ENCODE measurements around the gene HERC5. TPM values are rescaled to one million over a fixed set of nuclear protein-coding genes. Genes with fewer than 3 reads are reported as not detected.
"Not testable (repeated sequence)": the region's sequence is repeated elsewhere in the genome, so short reads cannot be mapped to it uniquely, and the experiment has no call there.

HERC5 gene
- total RNA-seq, 1 donor from 2014 or later, result under 0.01 TPM

GRCh38 chr4:88442689-88443191 lies 14.2 kb upstream of the HERC5 start:
- TF ChIP-seq CTCF (IDR thresholded peaks at IDR 0.05; ENCODE audit: insufficient read depth, low read length, severe bottlenecking), result no peak
- DNase-seq (ENCODE audit: low read depth), result no peak
- FAIRE-seq, result no peak

GRCh38 chr4:88443486-88443885 lies 13.4 kb upstream of the HERC5 start:
- DNase-seq (ENCODE audit: low read depth) (no peak), FAIRE-seq (no peak)
- TF ChIP-seq CTCF (IDR thresholded peaks at IDR 0.05; ENCODE audit: insufficient read depth, low read length, severe bottlenecking), result no peak
- Histone ChIP-seq H3K27me3 (ENCODE audit: control insufficient read depth, insufficient read depth, low read length) (no peaks in the 10 kb centered on the region), H3K4me3 (ENCODE audit: low read depth, low read length) (no peak overlapping the region), H3K36me3 (ENCODE audit: control insufficient read depth, insufficient read depth, low read length) (no peaks in the 10 kb centered on the region)

More at GRCh38 chr4:88442689-88443191, 14.2 kb upstream of the HERC5 start:
- no peak overlapping the region for H3K4me3 ChIP-seq (ENCODE audit: low read depth, low read length)
- H3K27me3 ChIP-seq (ENCODE audit: control insufficient read depth, insufficient read depth, low read length), result no peaks in the 10 kb centered on the region
- H3K36me3 ChIP-seq (ENCODE audit: control insufficient read depth, insufficient read depth, low read length), result no peaks in the 10 kb centered on the region

- DNase-seq (ENCODE audit: low read depth) (peak; percentile 34), FAIRE-seq (no peak)
- Histone ChIP-seq H3K27me3 (ENCODE audit: control insufficient read depth, insufficient read depth, low read length) (no peaks in the 10 kb centered on the region), H3K36me3 (ENCODE audit: control insufficient read depth, insufficient read depth, low read length) (no peaks in the 10 kb centered on the region), H3K4me3 (ENCODE audit: low read depth, low read length) (no peak overlapping the region)
- TF ChIP-seq CTCF (IDR thresholded peaks at IDR 0.05; ENCODE audit: insufficient read depth, low read length, severe bottlenecking), result no peak
These were observed 11.7 kb upstream of the HERC5 start for GRCh38 chr4:88445252-88445651.

- TF ChIP-seq CTCF (IDR thresholded peaks at IDR 0.05; ENCODE audit: insufficient read depth, low read length, severe bottlenecking), result no peak
- no peak for FAIRE-seq
These were observed 10.8 kb upstream of the HERC5 start for GRCh38 chr4:88446124-88446523.

GRCh38 chr4:88447371-88448095 lies 9.4 kb upstream of the HERC5 start:
- Histone ChIP-seq H3K36me3 (ENCODE audit: control insufficient read depth, insufficient read depth, low read length) (no peaks in the 10 kb centered on the region), H3K4me3 (ENCODE audit: low read depth, low read length) (no peak overlapping the region), H3K27me3 (ENCODE audit: control insufficient read depth, insufficient read depth, low read length) (no peaks in the 10 kb centered on the region)
- TF ChIP-seq CTCF (IDR thresholded peaks at IDR 0.05; ENCODE audit: insufficient read depth, low read length, severe bottlenecking), result no peak
- DNase-seq (ENCODE audit: low read depth) (no peak), FAIRE-seq (no peak)

More at GRCh38 chr4:88446124-88446523, 10.8 kb upstream of the HERC5 start:
- no peaks in the 10 kb centered on the region for H3K27me3 ChIP-seq (ENCODE audit: control insufficient read depth, insufficient read depth, low read length)
- H3K36me3 ChIP-seq (ENCODE audit: control insufficient read depth, insufficient read depth, low read length), result no peaks in the 10 kb centered on the region
- H3K4me3 ChIP-seq (ENCODE audit: low read depth, low read length), result no peak overlapping the region
- peak; percentile 54 for DNase-seq (ENCODE audit: low read depth)

GRCh38 chr4:88448211-88448765 lies 8.6 kb upstream of the HERC5 start:
- H3K27me3 ChIP-seq (ENCODE audit: control insufficient read depth, insufficient read depth, low read length); H3K36me3 ChIP-seq (ENCODE audit: control insufficient read depth, insufficient read depth, low read length); FAIRE-seq; H3K4me3 ChIP-seq (ENCODE audit: low read depth, low read length): not testable (repeated sequence)
- peak; percentile 14 for DNase-seq (ENCODE audit: low read depth)

Measured in bronchial epithelial cell (primary cell).